ENCODE data around the gene MBTPS1. TPM values are rescaled to one million over a fixed set of nuclear protein-coding genes. Genes with fewer than 3 reads are reported as not detected.

MBTPS1 gene
- total and polyA plus RNA-seq, 4 donors, result 45.5 to 130 (median 68.0) TPM

DNA sequence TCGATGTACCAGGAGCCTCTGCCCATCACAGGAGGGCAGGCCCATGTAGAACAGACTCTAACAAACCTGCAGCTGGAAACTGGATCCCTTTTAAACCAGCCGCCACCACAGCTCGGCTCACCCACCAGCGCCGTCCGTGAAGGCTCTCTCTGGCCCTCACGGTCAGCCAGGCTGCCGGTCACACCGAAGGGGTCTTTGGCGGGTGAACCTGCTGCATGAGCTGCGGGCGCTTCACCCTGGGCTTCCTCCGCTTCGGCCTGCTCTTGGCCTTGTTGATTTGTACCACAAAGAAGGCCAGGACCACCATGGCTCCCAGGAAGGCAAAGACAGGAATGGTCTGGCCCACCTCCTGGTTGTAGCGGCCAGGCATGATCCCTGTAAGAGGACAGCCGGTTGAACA is 62.5 kb downstream of the MBTPS1 start:
- H3K9me3 ChIP-seq (ENCODE audit: control insufficient read depth in 4 of 4, insufficient read depth in 3 of 4, low read length in 3 of 4), result no peaks in the 10 kb centered on the region
- peaks cover 0 to 8% (median 0%) of the 10 kb centered on the region in 5 donors for H3K4me1 ChIP-seq (ENCODE audit: control insufficient read depth in 5 of 5, insufficient read depth in 5 of 5, low read length in 5 of 5)
- DNase-seq, result no peak
- ATAC-seq (ENCODE audit: insufficient read depth, low FRiP score), result no peak
- 97 to 98% methylated on average over 16 of the region's 16 CpGs for WGBS, 2 donors
- TF ChIP-seq, protein P1, sequence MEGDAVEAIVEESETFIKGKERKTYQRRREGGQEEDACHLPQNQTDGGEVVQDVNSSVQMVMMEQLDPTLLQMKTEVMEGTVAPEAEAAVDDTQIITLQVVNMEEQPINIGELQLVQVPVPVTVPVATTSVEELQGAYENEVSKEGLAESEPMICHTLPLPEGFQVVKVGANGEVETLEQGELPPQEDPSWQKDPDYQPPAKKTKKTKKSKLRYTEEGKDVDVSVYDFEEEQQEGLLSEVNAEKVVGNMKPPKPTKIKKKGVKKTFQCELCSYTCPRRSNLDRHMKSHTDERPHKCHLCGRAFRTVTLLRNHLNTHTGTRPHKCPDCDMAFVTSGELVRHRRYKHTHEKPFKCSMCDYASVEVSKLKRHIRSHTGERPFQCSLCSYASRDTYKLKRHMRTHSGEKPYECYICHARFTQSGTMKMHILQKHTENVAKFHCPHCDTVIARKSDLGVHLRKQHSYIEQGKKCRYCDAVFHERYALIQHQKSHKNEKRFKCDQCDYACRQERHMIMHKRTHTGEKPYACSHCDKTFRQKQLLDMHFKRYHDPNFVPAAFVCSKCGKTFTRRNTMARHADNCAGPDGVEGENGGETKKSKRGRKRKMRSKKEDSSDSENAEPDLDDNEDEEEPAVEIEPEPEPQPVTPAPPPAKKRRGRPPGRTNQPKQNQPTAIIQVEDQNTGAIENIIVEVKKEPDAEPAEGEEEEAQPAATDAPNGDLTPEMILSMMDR (IDR thresholded peaks at IDR 0.05; ENCODE audit: control extremely low read depth, extremely low read depth), result no peak
- H3K9ac ChIP-seq (ENCODE audit: insufficient read depth in 1 of 2, low read length in 2 of 2), result no peak overlapping the region
- peaks cover 4 to 68% (median 31%) of the 10 kb centered on the region in 4 donors for H3K36me3 ChIP-seq (ENCODE audit: control insufficient read depth in 4 of 4, insufficient read depth in 4 of 4, low read length in 4 of 4)
- no peak overlapping the region for H3K4me3 ChIP-seq
- no peak overlapping the region for H3K27ac ChIP-seq (ENCODE audit: low read depth in 1 of 2, low read length in 1 of 2)
- H3K27me3 ChIP-seq (ENCODE audit: control insufficient read depth in 3 of 3, insufficient read depth in 3 of 3, low read length in 2 of 3), result no peaks in the 10 kb centered on the region

DNA sequence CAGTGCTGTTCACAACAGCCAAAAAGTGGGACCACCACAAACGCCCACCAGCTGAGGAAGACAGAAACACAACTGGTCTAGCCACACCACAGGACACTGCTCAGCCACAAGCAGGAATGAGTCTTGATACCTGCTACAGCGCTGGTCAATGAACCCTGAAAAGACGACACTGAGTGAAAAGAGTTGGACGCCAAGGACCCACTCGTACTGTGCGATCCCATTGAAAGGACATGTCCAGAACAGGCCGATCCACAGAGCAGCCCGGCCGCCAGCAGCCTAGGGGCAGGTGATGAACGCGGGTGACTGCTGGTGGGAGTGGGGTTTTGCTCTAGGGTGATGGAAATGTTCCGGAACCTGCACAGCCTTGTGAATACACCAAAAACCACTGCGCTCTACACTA is 63.5 kb downstream of the MBTPS1 start:
- no peaks in the 10 kb centered on the region for H3K9me3 ChIP-seq (ENCODE audit: control insufficient read depth in 4 of 4, insufficient read depth in 3 of 4, low read length in 3 of 4)
- peaks cover 3 to 63% (median 25%) of the 10 kb centered on the region in 4 donors for H3K36me3 ChIP-seq (ENCODE audit: control insufficient read depth in 4 of 4, insufficient read depth in 4 of 4, low read length in 4 of 4)
- 92 to 97% methylated on average over 13 of the region's 13 CpGs for WGBS, 2 donors
- H3K27me3 ChIP-seq (ENCODE audit: control insufficient read depth in 3 of 3, insufficient read depth in 3 of 3, low read length in 2 of 3), result no peaks in the 10 kb centered on the region
- no peak for ATAC-seq (ENCODE audit: insufficient read depth, low FRiP score)
- peaks cover 0 to 8% (median 0%) of the 10 kb centered on the region in 5 donors for H3K4me1 ChIP-seq (ENCODE audit: control insufficient read depth in 5 of 5, insufficient read depth in 5 of 5, low read length in 5 of 5)
- H3K27ac ChIP-seq (ENCODE audit: low read depth in 1 of 2, low read length in 1 of 2), result no peak overlapping the region
- TF ChIP-seq, protein P1 (IDR thresholded peaks at IDR 0.05; ENCODE audit: control extremely low read depth, extremely low read depth), result no peak
- DNase-seq, result no peak
- H3K9ac ChIP-seq (ENCODE audit: insufficient read depth in 1 of 2, low read length in 2 of 2), result no peak overlapping the region
- H3K4me3 ChIP-seq, result no peak overlapping the region

DNA sequence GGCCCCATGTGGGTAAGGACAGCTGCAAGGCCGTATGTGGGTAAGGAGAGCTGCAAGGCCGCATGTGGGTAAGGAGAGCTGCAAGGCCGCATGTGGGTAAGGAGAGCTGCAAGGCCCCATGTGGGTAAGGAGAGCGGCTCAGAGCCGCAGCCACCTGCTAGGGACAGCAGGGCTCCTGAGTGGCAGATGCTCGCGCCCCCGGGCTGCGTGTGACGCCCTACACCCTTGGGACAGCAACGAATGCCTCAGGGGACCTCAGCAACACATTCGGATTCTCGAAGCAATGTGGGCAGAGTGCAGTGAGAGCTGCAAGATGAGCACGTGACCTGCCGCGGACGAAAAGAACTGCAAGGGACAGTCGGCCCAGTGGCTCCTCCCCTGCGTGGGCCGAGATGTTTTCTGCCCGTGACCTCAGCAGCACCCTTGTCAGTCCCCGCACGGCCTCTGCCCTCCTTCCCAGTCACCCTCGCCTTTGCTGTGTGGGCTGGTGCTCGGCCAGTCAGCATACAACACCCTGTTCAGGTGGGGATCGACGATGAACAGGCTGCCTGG is 64.6 kb downstream of the MBTPS1 start:
- TF ChIP-seq, protein P1 (IDR thresholded peaks at IDR 0.05; ENCODE audit: control extremely low read depth, extremely low read depth), result no peak
- Histone ChIP-seq H3K27me3 (ENCODE audit: control insufficient read depth in 3 of 3, insufficient read depth in 3 of 3, low read length in 2 of 3) (no peaks in the 10 kb centered on the region), H3K4me3 (no peak overlapping the region), H3K36me3 (ENCODE audit: control insufficient read depth in 4 of 4, insufficient read depth in 4 of 4, low read length in 4 of 4) (peaks cover 3 to 54% (median 19%) of the 10 kb centered on the region in 4 donors), H3K9me3 (ENCODE audit: control insufficient read depth in 4 of 4, insufficient read depth in 3 of 4, low read length in 3 of 4) (no peaks in the 10 kb centered on the region), H3K27ac (ENCODE audit: low read depth in 1 of 2, low read length in 1 of 2) (no peak overlapping the region), H3K9ac (ENCODE audit: insufficient read depth in 1 of 2, low read length in 2 of 2) (no peak overlapping the region), H3K4me1 (ENCODE audit: control insufficient read depth in 5 of 5, insufficient read depth in 5 of 5, low read length in 5 of 5) (peaks cover 0 to 8% (median 0%) of the 10 kb centered on the region in 5 donors)
- 93 to 94% methylated on average over 27 of the region's 27 CpGs for WGBS, 2 donors
- no peak for ATAC-seq (ENCODE audit: insufficient read depth, low FRiP score)
- DNase-seq, result peak in 1 of 3 donors; percentile 8

DNA sequence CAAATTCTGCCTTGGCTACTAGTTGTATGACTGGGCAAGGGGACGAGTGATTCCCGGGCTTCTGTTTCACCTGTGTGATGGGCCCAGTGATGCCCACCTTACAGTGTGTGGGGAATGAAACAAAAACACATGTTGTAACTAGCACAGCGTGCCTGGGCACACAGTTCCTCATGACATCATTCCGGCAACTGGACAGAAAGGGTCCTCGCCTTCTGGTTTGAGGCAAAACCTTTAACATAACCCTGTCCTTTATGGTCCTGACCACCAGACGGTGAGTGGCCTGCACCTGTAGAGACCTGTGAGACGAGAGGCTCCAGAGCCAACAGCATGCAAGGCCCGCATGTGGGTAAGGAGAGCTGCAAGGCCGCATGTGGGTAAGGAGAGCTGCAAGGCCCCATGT is 66.4 kb downstream of the MBTPS1 start:
- WGBS, 2 donors, result 87 to 95% methylated on average over 9 of the region's 9 CpGs
- Histone ChIP-seq H3K4me1 (ENCODE audit: control insufficient read depth in 5 of 5, insufficient read depth in 5 of 5, low read length in 5 of 5) (peaks cover 0 to 2% (median 0%) of the 10 kb centered on the region in 5 donors), H3K9me3 (ENCODE audit: control insufficient read depth in 4 of 4, insufficient read depth in 3 of 4, low read length in 3 of 4) (no peaks in the 10 kb centered on the region), H3K9ac (ENCODE audit: insufficient read depth in 1 of 2, low read length in 2 of 2) (no peak overlapping the region), H3K4me3 (no peak overlapping the region), H3K27ac (ENCODE audit: low read depth in 1 of 2, low read length in 1 of 2) (no peak overlapping the region), H3K27me3 (ENCODE audit: control insufficient read depth in 3 of 3, insufficient read depth in 3 of 3, low read length in 2 of 3) (no peaks in the 10 kb centered on the region), H3K36me3 (ENCODE audit: control insufficient read depth in 4 of 4, insufficient read depth in 4 of 4, low read length in 4 of 4) (peaks cover 3 to 43% (median 10%) of the 10 kb centered on the region in 4 donors)
- ATAC-seq (ENCODE audit: insufficient read depth, low FRiP score) (no peak), DNase-seq (no peak)
- TF ChIP-seq, protein P1 (IDR thresholded peaks at IDR 0.05; ENCODE audit: control extremely low read depth, extremely low read depth), result no peak

Measured in lung (tissue), 12 donors.